LNCAP (cell line): ENCODE data around the gene AUH.

Experiments used
- CTCF ChIP-seq: fragments of 450-650 bp; IDR thresholded peaks from 2 replicates; pipeline ENCODE4 v1.5.1; 2017; ENCODE audit warnings: mild to moderate bottlenecking

AUH gene

GRCh38 chr9:91312717-91313325 lies 48.9 kb downstream of the AUH start:
- no peak for TF ChIP-seq CTCF

GRCh38 chr9:91310037-91310436 lies 51.7 kb downstream of the AUH start:
- TF ChIP-seq CTCF = no peak

- TF ChIP-seq CTCF = no peak
Measured at GRCh38 chr9:91308191-91308590, 53.5 kb downstream of the AUH start.

GRCh38 chr9:91307279-91307678 lies 54.4 kb downstream of the AUH start:
- TF ChIP-seq CTCF = no peak

- TF ChIP-seq CTCF = no peak
Measured at GRCh38 chr9:91306296-91306630, 55.5 kb downstream of the AUH start.

GRCh38 chr9:91305596-91306295 lies 56.0 kb downstream of the AUH start:
- no peak for TF ChIP-seq CTCF

- no peak for TF ChIP-seq CTCF
Measured at GRCh38 chr9:91303741-91304415, 57.8 kb downstream of the AUH start.
